ENCODE measurements around the gene RUNX2. TPM values are rescaled to one million over a fixed set of nuclear protein-coding genes. Genes with fewer than 3 reads are reported as not detected.

Gene RUNX2
- polyA plus RNA-seq, 1 of the 3 experiments (the other 2 are of a cell fraction): 4.4 TPM

DNA sequence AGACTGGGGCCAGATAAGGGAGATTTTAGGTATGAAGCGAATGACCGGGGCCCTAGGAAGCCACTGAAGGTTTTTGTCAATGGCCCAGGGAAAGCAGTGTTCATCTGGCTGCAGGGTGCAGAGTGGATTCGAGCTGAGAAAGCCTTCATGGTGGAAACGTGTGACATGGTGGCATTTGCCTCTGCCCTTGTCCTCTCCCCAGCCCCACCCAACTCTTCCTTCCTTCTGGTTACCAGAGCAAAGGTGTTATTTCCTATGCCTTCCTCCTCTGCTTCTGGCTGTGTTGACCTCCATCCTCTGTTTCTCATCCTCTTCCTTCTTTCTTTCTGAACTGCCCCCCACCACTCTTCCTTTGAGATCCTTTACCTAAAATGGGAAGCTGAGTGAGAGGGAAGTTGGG, 244.7 kb downstream of the RUNX2 start:
- Histone ChIP-seq H3K4me2 (no peak overlapping the region), H3K79me2 (ENCODE audit: insufficient read depth) (no peaks in the 10 kb centered on the region), H3K9me2 (no peaks in the 10 kb centered on the region), H4K20me1 (ENCODE audit: insufficient read depth) (no peaks in the 10 kb centered on the region), H3K27ac (ENCODE audit: low read depth in 2 of 2, low read length in 1 of 2) (no peak overlapping the region), H3K9me3 (no peaks in the 10 kb centered on the region), H3K27me3 (ENCODE audit: insufficient read depth) (no peaks in the 10 kb centered on the region), H3K36me3 (replicated peaks in 1 of 2; ENCODE audit: control insufficient read depth in 1 of 2, insufficient read depth in 2 of 2, low read length in 1 of 2) (no peaks in the 10 kb centered on the region), H3K4me3 (ENCODE audit: low read depth in 2 of 2, low read length in 1 of 2) (no peak overlapping the region), H3K4me1 (ENCODE audit: control insufficient read depth in 1 of 2, insufficient read depth in 2 of 2, low read depth in 1 of 2, low read length in 1 of 2) (peaks cover 0 to 7% of the 10 kb centered on the region in 2 experiments; a peak in 2 of 4 replicates), H2AFZ (ENCODE audit: low read depth) (no peak overlapping the region), H3K9ac (no peak overlapping the region), H3F3A (replicated peaks; ENCODE audit: insufficient read depth) (no peaks in the 10 kb centered on the region)
- 61% methylated on average over 4 of the region's 4 CpGs for WGBS (ENCODE audit: low lambda C conversion rate)
- ChIA-PET POLR2A (no interaction called here), CTCF (no interaction called here)
- no peak for DNase-seq
- no peak for TF ChIP-seq TCF12 (IDR thresholded peaks at IDR 0.05)
- no peak for TF ChIP-seq MEF2A (IDR thresholded peaks at IDR 0.05; ENCODE audit: borderline replicate concordance, low read depth)
- no peak for TF ChIP-seq SIN3A (IDR thresholded peaks at IDR 0.05; ENCODE audit: borderline replicate concordance, low read depth, low read length)
- no peak for TF ChIP-seq YY1 (IDR thresholded peaks at IDR 0.05; ENCODE audit: low read depth)
- no peak for TF ChIP-seq GATA2 (CRISPR knock-in tag; IDR thresholded peaks at IDR 0.05)
- no peak for TF ChIP-seq ZBTB33 (IDR thresholded peaks at IDR 0.05; ENCODE audit: borderline replicate concordance, low read depth)
- TF ChIP-seq CTCF (IDR thresholded peaks at IDR 0.05): no peak
- TF ChIP-seq, protein P1, sequence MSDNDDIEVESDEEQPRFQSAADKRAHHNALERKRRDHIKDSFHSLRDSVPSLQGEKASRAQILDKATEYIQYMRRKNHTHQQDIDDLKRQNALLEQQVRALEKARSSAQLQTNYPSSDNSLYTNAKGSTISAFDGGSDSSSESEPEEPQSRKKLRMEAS (IDR thresholded peaks at IDR 0.05; ENCODE audit: low read depth): no peak
- no peak for TF ChIP-seq GABPA (IDR thresholded peaks at IDR 0.05; ENCODE audit: low read depth)
- TF ChIP-seq CHD2 (IDR thresholded peaks at IDR 0.05; ENCODE audit: low read length, partially characterized antibody): no peak

GRCh38 chr6:45574014-45574461, 245.9 kb downstream of the RUNX2 start:
- Histone ChIP-seq H3K9me2 (no peaks in the 10 kb centered on the region), H2AFZ (ENCODE audit: low read depth) (no peak overlapping the region), H3K4me2 (no peak overlapping the region), H3K9ac (no peak overlapping the region), H3K27ac (ENCODE audit: low read depth in 2 of 2, low read length in 1 of 2) (no peak overlapping the region), H3K4me3 (ENCODE audit: low read depth in 2 of 2, low read length in 1 of 2) (no peak overlapping the region), H3K27me3 (ENCODE audit: insufficient read depth) (no peaks in the 10 kb centered on the region), H3K9me3 (no peaks in the 10 kb centered on the region), H4K20me1 (ENCODE audit: insufficient read depth) (no peaks in the 10 kb centered on the region), H3K4me1 (ENCODE audit: control insufficient read depth in 1 of 2, insufficient read depth in 2 of 2, low read depth in 1 of 2, low read length in 1 of 2) (peaks cover 0 to 7% of the 10 kb centered on the region in 2 experiments; a peak in 2 of 4 replicates), H3F3A (replicated peaks; ENCODE audit: insufficient read depth) (no peaks in the 10 kb centered on the region), H3K79me2 (ENCODE audit: insufficient read depth) (no peaks in the 10 kb centered on the region), H3K36me3 (replicated peaks in 1 of 2; ENCODE audit: control insufficient read depth in 1 of 2, insufficient read depth in 2 of 2, low read length in 1 of 2) (no peaks in the 10 kb centered on the region)
- no peak for DNase-seq
- POLR2A ChIA-PET: no interaction called here
- WGBS (ENCODE audit: low lambda C conversion rate): 36% methylated on average over 6 of the region's 6 CpGs
- CTCF ChIA-PET: no interaction called here
- no peak for TF ChIP-seq FOSL2 (IDR thresholded peaks at IDR 0.05; ENCODE audit: borderline replicate concordance, low read depth)
- TF ChIP-seq, protein P2, sequence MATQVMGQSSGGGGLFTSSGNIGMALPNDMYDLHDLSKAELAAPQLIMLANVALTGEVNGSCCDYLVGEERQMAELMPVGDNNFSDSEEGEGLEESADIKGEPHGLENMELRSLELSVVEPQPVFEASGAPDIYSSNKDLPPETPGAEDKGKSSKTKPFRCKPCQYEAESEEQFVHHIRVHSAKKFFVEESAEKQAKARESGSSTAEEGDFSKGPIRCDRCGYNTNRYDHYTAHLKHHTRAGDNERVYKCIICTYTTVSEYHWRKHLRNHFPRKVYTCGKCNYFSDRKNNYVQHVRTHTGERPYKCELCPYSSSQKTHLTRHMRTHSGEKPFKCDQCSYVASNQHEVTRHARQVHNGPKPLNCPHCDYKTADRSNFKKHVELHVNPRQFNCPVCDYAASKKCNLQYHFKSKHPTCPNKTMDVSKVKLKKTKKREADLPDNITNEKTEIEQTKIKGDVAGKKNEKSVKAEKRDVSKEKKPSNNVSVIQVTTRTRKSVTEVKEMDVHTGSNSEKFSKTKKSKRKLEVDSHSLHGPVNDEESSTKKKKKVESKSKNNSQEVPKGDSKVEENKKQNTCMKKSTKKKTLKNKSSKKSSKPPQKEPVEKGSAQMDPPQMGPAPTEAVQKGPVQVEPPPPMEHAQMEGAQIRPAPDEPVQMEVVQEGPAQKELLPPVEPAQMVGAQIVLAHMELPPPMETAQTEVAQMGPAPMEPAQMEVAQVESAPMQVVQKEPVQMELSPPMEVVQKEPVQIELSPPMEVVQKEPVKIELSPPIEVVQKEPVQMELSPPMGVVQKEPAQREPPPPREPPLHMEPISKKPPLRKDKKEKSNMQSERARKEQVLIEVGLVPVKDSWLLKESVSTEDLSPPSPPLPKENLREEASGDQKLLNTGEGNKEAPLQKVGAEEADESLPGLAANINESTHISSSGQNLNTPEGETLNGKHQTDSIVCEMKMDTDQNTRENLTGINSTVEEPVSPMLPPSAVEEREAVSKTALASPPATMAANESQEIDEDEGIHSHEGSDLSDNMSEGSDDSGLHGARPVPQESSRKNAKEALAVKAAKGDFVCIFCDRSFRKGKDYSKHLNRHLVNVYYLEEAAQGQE (IDR thresholded peaks at IDR 0.05; ENCODE audit: low read depth, low read length): no peak
- TF ChIP-seq ELF1 (IDR thresholded peaks at IDR 0.05): no peak
- no peak for TF ChIP-seq ZBTB33 (IDR thresholded peaks at IDR 0.05; ENCODE audit: borderline replicate concordance, low read depth)
- TF ChIP-seq CTCF (IDR thresholded peaks at IDR 0.05): no peak
- TF ChIP-seq TEAD4 (IDR thresholded peaks at IDR 0.05; ENCODE audit: borderline replicate concordance, insufficient read depth): no peak
- no peak for TF ChIP-seq SMC3 (IDR thresholded peaks at IDR 0.05; ENCODE audit: low read depth, low read length)
